GM23338 (cell line): Measurements from ENCODE around the gene SLC49A4.

Source experiments
- CTCF ChIP-seq, 2 experiments: fragments of 200-600 bp in 1 of 2; sonication (generic) in 1 of 2; conservative IDR thresholded peaks; 2 replicates each; pipeline versions ENCODE4 v1.5.1 to v1.6.1; 2016 to 2017; ENCODE audit warnings: antibody characterized with exemption in 2 of 2, low read depth in 2 of 2, mild to moderate bottlenecking in 2 of 2, moderate library complexity in 1 of 2
- EZH2phosphoT487 ChIP-seq: fragments of 200-600 bp; sonication (generic); IDR thresholded peaks from one replicate; pipeline ENCODE4 v1.8.1; 2018; ENCODE audit warnings: antibody characterized with exemption; ENCODE audit not compliant: unreplicated experiment
- REST ChIP-seq: IDR thresholded peaks from one replicate; pipeline ENCODE4 v1.6.1; 2018; ENCODE audit warnings: antibody characterized with exemption; ENCODE audit not compliant: unreplicated experiment

- TF ChIP-seq CTCF (conservative IDR thresholded peaks at IDR 0.05; ENCODE audit: low read depth in 2 of 2) (no peak), REST (no peak), EZH2phosphoT487 (no peak)
Measured at GRCh38 chr3:122893754-122894668, 99.1 kb downstream of the SLC49A4 start.
